Measurements from ENCODE around the gene FOLR1.

- TF ChIP-seq MAX (IDR thresholded peaks at IDR 0.05; ENCODE audit: low read depth, low read length), result no peak
- no peak; the same call in 1 of the 2 replicates for TF ChIP-seq POLR2AphosphoS5 (IDR thresholded peaks at IDR 0.05; ENCODE audit: low read length)
- TF ChIP-seq ZNF217 (IDR thresholded peaks at IDR 0.05), result no peak
- no peak for TF ChIP-seq NRF1 (conservative IDR thresholded peaks at IDR 0.05; ENCODE audit: low read depth, low read length)
- no peak for TF ChIP-seq HCFC1 (IDR thresholded peaks at IDR 0.05; ENCODE audit: low read length)
- no peak for TF ChIP-seq CTCF (IDR thresholded peaks at IDR 0.05 in 2 of 3, conservative IDR thresholded peaks at IDR 0.05 in 1 of 3; ENCODE audit: control insufficient read depth in 2 of 3, extremely low read depth in 1 of 3, insufficient read depth in 1 of 3, low read depth in 3 of 3, low read length in 3 of 3)
- TF ChIP-seq RAD21 (IDR thresholded peaks at IDR 0.05; ENCODE audit: insufficient read depth, low read depth, low read length), result no peak
- no peak; the same call in 1 of the 2 replicates for TF ChIP-seq POLR2A (IDR thresholded peaks at IDR 0.05; ENCODE audit: low read depth, low read length)
- TF ChIP-seq PAX5 (IDR thresholded peaks at IDR 0.05; ENCODE audit: borderline replicate concordance, low read depth, low read length), result no peak
- TF ChIP-seq ATF3 (IDR thresholded peaks at IDR 0.05; ENCODE audit: borderline replicate concordance, extremely low read depth, low read depth, low read length), result no peak
- TF ChIP-seq FOXM1 (IDR thresholded peaks at IDR 0.05; ENCODE audit: low read depth, low read length), result no peak
These were observed 35.6 kb downstream of the FOLR1 start for GRCh38 chr11:72227316-72228228.
